GM10266 (cell line): ENCODE results near the gene SUV39H1.

ENCODE experiments used
- DNase-seq: peaks from one replicate; pipeline ENCODE4 v3.0.0; 2012; ENCODE audit errors: extremely low spot score
- CTCF ChIP-seq: IDR thresholded peaks from 2 replicates; pipeline ENCODE4 v1.5.1; 2012; ENCODE audit warnings: mild to moderate bottlenecking, low read depth; ENCODE audit not compliant: control insufficient read depth, insufficient read depth; ENCODE audit errors: missing control alignments

The SUV39H1 gene

DNA sequence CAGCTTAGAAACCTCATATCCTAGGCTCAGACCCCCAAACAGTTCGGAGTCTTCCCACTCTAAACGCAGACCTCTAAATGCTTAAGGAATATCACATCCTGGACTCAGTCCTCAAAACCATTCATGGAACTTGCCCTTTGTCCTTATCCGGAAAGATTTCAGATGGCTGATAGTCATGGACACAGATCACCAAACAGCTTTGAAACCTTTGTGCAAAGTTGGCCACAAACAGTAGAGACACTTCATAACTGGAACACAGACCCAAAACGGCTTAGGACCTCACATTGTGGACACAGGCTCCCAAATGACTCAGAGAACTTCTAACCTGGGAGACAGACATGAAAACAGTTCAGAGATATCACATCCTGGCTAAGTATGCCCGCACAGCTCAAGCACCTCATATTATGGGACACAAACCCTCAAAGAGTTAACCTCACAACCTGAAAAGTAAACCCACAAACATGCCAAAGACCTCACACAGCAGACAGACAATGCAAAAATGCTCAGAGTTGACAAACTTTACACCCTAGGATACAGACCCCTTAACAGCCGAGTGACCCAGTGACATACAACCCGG is 15.5 kb downstream of the SUV39H1 start:
- no peak for DNase-seq
- no peak for TF ChIP-seq CTCF

DNA sequence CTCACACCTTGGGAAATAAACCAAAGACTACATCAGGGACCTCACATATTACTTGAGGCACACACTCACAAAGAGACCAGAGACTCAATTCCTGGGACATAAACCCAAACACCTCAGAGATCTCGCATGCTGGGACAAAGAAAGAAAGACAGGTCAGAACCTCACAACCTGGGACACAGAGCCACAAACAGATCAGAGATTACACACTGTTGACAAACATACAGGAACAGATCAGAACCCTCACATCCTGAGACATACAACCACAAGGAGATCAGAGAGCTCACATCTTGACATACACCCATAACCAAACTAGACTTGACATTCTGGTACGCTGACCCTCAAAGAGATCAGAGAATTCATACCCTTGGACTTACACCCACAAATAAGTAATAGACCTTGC is 17.3 kb downstream of the SUV39H1 start:
- DNase-seq, result no peak
- TF ChIP-seq CTCF, result no peak

DNA sequence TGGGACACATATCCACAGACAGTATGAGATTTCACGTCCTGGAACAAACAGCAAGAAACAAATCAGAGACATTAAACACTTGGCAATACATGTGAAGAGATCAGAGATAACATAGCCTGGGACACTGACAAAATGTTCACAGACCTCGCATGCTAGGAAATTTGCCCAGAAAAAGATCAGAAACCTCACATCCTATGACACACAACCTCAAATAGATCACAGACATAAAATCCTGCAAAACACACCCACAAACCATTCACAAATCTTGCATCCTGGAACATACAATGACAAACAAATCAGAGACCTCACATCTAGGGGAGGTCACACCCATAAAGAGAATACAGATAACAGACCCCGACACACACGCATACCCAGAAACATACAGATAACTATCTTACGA is 18.0 kb downstream of the SUV39H1 start:
- no peak for TF ChIP-seq CTCF
- no peak for DNase-seq

DNA sequence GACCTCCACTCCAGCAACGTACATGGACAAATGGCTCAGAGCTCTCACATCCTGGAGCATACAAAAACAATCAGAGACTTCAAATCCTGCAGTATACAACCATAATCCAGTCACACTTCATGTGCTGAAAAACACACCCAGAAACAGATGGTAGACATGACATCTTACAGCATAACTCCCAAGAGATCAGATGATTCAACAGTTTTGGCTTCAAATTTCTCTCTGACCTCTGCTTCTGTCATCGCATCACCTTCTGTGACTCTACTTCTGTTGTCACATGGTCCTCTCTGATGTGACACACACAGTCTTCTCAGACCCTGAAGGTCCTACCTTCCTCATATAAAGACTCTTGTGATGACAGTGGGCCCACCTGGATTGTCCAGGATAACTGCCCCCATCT is 18.5 kb downstream of the SUV39H1 start:
- no peak for DNase-seq
- no peak for TF ChIP-seq CTCF

- no peak for TF ChIP-seq CTCF
- no peak for DNase-seq
These were observed 19.5 kb downstream of the SUV39H1 start for GRCh38 chrX:48715876-48716502.

DNA sequence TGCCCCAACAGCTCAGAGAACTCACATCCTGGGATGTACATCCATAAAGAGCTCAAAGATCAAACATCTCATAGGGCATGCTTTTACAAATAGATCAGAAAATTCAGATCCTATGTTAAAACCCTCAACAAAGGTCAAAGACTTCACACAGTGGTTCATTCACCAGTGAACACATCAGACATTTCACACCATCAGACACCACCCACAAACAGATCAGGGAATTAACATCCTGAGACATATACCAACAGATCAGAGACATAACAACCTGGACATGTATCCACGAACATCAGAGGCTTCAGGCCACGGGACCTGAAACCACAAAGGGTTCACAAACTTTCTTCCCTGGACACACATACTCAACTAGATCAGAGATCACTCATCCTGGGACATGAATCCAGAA is 23.4 kb downstream of the SUV39H1 start:
- DNase-seq, result no peak
- TF ChIP-seq CTCF, result no peak

DNA sequence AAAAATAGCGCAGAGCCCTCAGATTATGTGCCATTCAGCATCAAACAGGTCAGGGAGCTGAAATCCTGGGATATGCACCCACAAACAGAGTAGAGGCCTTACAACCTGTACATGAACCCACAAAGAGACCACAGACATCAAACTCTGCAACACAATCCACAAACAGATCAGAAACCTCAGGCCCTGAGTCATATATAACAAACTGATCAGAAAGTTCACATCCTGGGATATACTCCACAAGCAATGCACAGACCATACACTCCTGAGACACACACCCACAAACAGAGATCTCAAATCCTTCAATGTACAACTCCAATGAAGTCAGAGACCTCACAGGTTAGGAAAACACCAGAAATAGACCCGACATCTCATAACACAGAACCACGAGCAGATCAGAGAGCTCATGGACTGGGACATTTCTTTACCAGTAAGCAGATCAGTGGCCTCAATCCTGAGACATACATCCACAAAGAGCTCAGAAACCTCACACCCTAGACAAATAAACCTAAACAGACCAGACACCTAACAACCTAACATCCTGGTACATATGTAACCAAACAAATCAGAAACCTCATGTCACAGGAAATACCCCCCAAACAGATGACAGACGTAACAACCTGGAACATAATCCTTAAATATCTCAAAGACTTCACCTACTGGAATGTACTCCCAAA is 24.2 kb downstream of the SUV39H1 start:
- no peak for TF ChIP-seq CTCF
- DNase-seq, result no peak
